ENCODE measurements around the gene SETD1B.
"Not testable (repeated sequence)": the region's sequence is repeated elsewhere in the genome, so short reads cannot be mapped to it uniquely, and the experiment has no call there.

Gene SETD1B

GRCh38 chr12:121803861-121804416, at the start of gene SETD1B:
SETD1B (plus strand) TSS chr12:121804009; CDS start chr12:121804738, 729 bp downstream.
- DNase-seq: no peak

GRCh38 chr12:121754836-121755235, 49.0 kb upstream of the SETD1B start:
- no peak for DNase-seq

DNA sequence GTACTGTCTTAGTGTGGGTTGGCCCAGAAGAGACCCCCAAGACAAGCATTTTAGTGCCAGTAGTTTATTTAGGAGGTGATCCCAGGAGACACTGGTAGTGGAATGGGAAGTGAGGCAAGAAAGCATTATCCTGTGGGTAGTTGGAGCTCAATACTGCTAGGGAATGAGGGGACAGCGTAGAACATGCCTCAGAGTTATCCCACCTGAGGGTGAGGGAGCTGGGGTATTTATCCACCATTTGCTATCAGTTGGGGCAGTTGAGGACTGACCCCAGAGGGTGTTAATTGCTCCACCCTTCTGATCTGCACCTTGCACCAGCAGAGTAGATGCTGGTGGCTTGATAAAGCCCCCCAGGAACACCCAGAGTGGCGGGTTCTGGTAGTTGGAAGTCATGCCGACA, 48.2 kb upstream of the SETD1B start:
- no peak for DNase-seq

GRCh38 chr12:121758536-121758935, 45.3 kb upstream of the SETD1B start:
- not testable (repeated sequence) for DNase-seq

DNA sequence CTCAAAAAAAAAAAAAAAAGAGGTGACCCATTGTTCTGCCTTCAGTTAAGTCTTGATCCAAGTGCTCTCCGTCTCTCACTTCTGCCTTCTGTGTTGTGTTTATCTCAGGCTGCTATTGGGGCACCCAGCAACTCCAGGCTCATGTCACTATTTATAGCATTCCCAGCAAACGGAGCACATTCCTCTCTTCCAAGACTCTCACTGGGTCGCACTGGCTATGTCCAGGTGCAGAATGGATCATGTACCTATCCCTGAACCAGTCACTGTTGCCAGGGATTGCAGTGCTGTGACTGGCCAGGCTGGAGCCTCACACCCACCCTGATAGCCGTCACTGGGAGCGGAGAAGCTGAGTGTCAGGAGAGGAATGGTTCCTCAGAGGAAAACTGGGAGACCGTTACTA, 41.5 kb upstream of the SETD1B start:
- DNase-seq: no peak

DNA sequence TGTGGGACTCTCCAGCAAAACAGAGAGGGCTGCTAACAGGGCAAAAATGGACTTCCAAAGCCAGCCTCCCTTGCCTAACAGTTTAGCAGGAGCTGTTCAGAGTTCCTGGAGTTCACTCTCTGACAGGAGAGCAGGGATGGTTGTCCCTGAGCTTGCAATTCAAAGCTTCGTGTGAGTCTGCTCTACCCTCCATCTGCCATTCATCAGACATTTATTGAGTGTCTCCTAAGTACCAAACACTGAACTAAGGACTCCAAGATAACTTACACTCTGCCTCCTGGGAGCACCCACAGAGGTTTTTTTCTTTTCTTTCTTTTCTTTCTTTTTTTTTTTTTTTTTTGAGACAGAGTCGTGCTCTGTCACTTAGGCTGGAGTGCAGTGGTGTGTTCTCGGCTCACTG, 39.0 kb upstream of the SETD1B start:
- no peak for DNase-seq

GRCh38 chr12:121765573-121765972, 38.2 kb upstream of the SETD1B start:
- DNase-seq: no peak

DNA sequence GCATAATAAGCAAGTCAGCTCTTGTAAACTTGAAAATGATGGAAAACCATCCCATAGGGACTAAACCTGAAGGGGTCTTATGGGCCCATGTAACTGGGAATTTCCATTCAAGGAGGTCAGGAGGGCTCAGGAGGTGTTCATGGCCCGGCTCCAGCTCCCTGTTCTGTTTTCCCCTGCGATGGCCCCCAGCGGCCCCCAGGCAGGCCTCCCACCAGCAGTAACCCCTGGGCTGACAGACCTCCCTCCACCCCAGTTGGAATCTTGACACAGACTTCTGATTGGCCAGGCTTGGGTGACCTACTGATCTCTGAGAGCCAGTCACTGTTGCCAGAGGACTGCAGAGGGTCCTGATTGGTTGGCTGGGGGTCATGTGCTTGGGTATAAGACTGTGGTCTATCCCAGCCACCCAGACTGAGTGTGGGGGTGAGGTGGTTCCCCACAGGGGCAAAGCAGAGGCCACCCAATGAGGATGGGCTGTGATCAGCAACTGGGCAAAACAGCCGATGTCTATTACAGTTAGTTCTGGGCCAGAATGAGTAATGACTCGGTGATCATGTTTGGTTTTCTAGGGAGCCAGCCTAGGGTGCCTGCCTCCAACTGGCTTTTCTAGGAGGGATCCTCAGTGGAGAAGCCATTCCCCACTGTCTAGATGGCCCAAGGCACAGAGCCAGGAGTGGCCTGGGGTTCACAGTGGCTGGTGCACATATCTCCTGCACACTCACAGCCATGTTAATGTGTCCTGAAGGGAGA, 37.3 kb upstream of the SETD1B start:
- DNase-seq: no peak

DNA sequence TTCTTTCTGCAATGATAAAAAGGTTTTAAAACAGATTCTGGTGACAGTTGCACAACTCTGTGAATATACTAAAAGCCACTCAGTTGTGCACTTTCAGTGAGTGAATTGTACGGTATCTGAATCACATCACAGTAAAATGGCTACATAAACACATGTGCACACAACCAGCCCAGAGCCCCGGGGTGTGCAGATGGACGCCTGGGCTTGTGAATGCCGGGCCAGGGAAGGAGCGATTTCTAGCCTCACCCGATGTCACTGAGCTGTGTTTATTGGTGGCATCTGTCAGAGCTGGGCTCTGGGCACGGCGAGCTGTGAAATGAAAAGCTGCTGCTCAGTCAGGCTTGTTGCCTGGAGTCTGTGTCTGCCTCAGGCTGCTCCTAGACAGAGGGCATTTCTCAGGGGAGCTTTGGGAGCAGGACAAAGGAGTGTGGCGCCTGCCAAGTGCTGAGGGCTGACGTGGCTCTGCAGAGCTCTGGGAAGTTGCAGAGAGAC, 36.2 kb upstream of the SETD1B start:
- DNase-seq: no peak

DNA sequence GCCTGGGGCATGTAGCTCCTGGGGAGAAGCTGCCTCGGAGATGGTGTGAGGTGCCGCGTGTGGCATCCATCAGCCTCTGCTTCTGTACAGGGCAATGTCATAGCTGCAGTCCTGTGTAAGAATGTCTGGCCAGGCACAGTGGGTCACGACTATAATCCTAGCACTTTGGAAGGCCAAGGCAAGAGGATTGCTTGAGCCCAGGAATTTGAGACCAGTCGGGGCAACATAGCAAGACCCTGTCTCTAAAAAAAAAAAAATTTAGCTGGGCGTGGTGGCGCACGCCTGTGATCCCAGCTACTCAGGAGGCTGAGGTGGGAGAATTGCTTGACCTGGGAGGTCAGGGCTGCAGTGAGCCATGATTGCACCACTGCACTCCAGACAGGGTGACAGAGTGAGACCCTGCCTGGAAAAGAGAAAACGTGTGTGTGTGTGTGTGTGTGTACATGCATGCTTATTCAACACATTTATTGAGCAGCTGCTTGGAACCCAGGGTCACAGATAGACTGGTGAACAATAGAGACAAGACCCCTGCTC, 34.4 kb upstream of the SETD1B start:
- DNase-seq: no peak

- no peak for DNase-seq
Measured at GRCh38 chr12:121769831-121770301, 33.9 kb upstream of the SETD1B start.

DNA sequence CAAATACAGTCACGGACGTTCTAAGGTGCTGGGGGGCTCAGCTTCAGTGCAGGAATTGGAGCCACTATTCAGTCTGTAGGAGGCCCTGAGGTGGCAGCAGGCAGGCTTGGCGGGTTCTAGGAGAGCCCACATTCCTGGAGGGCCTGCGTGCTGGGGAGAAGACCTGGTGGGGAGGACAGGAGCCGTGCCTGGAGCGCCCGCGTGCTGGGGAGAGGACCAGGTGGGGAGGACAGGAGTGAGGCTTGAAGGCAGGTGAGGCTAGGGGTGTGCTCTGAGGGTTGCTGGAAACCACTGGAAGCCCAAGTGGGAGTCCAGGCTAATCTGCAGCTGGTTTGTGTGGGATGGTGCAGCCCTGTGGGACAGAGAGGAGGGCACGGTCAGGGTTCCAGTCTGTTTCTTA, 33.4 kb upstream of the SETD1B start:
- no peak for DNase-seq

DNA sequence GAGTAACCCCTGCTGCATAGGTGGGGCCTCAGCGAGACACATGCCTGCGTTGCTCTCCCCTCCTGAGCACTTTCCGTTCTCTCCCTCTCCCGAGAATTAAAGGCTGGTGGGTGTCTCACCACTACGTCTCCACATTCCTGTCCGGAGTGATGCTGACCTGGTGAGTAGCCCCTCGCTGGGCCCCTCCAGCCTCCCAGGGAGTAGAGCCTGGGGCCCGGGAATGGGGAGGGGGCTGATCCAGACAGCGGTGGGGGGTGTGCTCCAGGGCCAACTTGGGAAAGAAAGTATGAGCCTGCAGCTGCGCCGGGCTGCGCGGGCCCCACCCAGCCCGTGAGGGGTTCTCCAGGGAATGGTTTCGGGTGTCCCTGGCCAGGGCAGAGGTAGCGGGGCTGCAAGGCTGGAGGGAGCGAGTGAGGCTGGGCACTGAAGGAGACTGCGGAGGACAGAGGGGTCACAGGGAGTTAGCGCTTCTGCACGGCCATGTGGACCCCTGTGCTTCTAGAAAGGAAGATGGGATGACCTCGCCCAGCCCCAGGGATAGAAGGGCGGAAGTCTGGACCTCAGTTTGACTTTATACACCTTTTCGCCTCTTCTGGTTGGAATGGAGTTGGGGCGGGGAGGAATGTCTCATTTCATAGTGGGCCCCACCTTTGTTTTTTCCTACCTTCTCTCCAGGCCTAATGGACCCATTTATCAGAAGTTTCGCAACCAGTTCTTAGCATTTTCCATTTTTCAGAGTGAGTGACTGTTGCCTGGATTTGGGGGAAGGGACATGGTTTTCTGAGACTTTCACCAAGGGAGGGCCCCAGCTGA, 32.8 kb upstream of the SETD1B start:
- DNase-seq: no peak

DNA sequence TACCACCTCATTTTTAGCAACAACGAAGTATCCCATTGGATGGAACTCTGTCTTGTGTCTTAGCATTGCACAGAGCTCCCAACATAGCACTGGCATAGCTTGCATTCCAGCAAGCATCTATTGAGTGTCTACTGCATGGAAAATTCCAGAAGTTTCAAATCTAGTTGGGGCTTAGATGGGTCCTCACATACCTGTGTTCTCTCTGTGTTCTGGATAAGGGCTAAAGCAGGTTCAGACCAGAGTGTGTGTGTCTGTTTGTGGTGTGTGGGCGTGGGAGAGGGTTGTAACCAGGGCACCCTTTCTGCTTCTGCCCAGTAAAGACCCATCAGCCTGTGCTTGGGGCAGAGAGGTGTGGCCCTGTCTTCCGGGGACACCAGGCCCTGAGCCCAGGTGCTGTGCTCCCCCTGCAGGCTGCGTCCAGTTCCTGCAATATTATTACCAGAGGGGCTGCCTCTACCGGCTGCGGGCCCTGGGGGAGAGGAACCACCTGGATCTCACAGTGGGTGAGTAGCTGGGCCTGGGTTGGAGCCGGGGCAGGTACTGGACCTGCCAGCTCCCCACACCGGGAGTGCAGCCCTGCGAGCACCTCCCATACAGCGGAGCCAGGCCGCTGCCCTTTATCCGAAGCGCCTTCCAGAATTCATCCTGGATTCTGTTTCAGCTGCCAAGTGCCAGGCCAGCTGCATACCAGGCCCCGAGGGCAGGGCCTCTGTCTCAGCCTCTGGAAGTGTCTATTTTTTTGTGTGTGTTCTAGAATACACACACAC, 30.6 kb upstream of the SETD1B start:
- DNase-seq: no peak

- DNase-seq: no peak
Measured at GRCh38 chr12:121774968-121775474, 28.8 kb upstream of the SETD1B start.

- no peak for DNase-seq
Measured at GRCh38 chr12:121775501-121775900, 28.3 kb upstream of the SETD1B start.

- no peak for DNase-seq
Measured at GRCh38 chr12:121776190-121777098, 27.4 kb upstream of the SETD1B start.

DNA sequence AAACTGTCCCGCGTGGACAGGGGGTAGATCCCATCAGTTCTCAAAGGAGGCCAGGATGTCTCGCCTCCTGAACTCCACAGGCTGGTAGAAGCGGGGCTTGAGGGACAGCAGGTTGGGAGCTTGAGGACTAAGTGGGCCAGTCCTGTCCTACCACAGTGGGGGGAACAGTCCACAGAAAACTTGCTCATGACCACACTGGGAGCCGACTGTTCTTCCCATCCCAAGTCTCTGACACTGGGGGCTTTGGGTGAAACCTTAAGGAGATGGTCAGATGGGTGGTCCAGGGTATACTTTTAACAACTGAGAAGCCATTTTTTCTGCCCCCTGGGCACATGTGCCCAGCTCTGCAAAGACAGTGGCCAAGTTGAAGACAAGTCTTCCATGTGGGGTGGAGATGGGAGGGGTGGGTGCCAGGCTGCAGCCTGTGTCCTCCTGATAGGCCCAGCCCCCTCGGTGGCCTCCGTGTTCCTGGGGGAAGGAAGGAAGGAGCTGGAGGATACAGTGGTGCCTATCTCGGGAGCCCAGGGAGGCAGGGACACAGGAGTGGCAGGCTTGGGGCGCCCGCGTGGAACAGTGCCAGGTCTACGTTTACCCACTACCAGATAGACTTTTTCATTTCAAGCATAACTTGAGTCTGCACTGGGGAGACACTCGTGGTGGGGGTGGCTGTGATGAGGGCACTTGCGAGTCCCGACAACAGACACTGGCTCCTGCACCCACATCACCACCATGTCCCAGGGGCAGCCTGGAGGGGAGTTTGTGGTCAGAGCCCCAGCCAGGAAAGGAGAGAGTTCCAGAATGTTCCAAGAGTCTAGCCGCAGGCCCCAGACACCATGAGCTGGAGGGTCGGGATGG, 25.0 kb upstream of the SETD1B start:
- DNase-seq: no peak

DNA sequence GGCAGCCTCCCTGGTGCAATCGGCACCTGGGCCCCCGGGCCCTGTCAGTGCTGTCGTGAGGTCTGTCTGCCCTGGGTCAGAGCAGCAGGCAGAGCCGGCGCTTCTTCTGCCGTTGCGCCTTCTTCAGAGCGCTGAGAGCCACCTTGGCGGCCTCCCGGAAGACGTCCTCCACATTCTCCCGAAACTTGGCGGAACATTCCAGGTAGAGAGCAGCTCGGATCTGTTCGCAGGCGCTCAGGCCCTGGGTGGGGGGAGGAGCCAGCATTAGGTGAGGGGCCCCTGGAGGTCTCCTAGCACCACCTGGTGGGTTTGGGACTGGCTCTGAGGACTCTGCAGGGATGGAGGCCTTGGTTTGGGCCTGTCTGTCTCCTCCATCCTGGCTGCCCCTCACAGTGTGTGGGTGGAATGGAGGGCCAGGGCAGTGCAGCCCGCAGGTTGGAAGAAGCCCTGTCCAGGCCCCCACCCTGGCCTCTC, 24.4 kb upstream of the SETD1B start:
- no peak for DNase-seq

GRCh38 chr12:121780429-121780828, 23.4 kb upstream of the SETD1B start:
- DNase-seq: no peak
